ENCODE results near the gene CDX1.

The CDX1 gene

DNA sequence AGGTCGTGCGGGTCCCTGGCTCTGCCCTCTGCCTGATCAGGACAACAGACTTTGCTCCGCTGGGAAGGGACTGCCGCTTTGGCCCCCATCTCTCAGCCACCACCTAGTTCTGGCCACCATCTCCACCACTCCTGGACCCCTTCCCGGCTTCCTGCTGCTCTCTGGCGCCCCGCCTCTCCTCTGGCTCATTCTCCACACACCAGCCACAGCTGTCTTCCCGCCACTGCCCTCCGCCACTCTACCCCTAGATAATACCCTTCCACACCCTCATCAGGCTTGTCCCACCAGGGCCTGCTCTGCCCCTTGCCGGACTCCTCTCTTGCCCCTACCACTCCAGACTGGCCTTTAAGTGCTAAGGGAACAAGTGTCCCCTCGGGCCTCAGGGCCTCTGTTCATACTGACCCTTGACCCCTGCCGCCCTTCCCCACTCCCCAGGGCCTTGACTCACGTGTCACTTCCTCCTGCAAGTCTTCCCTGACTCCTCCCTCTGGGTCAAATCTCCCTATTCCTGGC is 3.0 kb upstream of the CDX1 start:
- no peak for DNase-seq

- DNase-seq: no peak
Measured at GRCh38 chr5:150164211-150164980, 2.2 kb upstream of the CDX1 start.

GRCh38 chr5:150166037-150166649 is 435 bp upstream of the CDX1 start:
- no peak for DNase-seq

- no peak for DNase-seq
Measured at GRCh38 chr5:150167512-150167850, 903 bp downstream of the CDX1 start.

DNA sequence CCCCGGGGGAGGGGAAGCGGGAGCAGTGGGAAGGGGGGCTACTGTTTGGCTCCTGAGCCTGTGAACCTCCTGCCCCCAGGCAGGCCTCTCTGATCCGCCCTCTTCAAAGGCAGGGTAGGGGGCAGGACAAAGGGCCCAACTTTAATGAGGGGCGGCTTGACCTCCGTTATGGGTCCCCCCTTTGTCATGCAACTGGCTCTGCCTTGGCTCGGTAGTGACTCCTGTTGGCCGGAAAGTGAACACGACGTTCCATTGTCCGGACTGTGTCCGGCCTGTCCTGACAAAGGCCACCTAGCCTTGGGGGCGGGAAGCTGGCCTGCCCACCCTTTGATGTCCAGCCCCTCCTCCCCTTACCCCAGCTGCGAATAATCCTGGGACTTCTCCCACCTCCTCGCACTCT is 1.3 kb downstream of the CDX1 start:
- no peak for DNase-seq

GRCh38 chr5:150168864-150169263 is 2.3 kb downstream of the CDX1 start:
- no peak for DNase-seq

- DNase-seq: no peak
Measured at GRCh38 chr5:150172145-150172544, 5.6 kb downstream of the CDX1 start.

DNA sequence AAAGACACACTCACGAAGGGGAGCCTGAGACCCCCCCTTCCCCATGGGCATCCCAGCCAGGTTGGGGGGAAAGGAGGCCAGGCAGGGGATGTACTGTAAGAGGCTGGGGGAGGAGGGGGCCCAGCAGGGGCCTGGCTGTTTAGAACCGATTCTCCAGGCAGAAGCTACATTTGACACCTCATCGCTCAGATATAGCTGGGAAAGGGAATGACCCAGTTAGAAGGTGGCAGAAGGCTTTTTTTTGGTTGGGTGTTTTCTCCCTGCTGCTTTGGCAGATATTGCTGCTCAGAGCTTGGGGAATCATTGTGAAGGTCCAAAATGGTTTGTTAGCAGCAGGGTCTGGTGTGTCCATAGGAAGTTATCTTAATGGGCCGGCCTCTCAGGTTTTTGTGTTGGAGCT is 6.0 kb downstream of the CDX1 start:
- no peak for DNase-seq

GRCh38 chr5:150173161-150173560 is 6.6 kb downstream of the CDX1 start:
- no peak for DNase-seq

DNA sequence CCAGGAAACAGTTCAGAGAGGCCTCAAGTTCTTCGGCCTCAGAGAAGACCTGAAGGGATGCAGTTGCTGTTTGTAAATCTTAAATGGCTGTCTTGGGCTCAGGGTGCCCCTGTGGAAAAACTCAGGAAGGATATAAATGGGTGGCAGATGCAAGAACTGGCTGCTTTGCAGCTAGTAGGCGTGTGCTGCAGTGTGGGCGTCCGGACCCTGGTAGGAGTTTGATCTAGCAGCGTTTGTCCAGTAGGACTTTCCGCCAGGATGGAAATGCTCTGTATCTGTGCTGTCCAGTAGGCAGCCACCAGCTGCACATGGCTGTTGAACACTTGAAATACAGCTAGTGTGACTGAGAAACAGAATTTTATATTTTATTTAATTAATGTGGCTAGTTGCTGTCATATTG is 7.7 kb downstream of the CDX1 start:
- no peak for DNase-seq

- no peak for DNase-seq
Measured at GRCh38 chr5:150175076-150175475, 8.5 kb downstream of the CDX1 start.

DNA sequence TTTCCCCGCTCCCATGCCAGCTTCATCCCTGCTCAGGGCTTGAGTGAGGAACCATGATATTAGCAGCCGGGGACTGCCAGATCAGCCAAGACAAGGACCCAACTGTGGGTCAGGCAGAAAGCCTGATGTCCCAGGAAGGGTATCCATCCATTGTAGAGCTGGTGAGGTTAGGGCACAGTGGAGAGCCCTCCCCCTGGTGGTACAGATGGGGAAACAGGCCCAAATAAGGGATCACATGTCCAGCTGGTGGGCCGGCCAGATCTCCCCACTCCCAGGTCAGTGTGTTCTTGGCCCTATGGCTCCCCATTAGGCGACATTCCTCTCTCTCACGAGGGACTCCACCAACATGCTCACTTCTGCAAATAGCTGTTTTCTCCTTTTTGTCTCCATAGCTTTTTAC is 9.0 kb downstream of the CDX1 start:
- DNase-seq: no peak

DNA sequence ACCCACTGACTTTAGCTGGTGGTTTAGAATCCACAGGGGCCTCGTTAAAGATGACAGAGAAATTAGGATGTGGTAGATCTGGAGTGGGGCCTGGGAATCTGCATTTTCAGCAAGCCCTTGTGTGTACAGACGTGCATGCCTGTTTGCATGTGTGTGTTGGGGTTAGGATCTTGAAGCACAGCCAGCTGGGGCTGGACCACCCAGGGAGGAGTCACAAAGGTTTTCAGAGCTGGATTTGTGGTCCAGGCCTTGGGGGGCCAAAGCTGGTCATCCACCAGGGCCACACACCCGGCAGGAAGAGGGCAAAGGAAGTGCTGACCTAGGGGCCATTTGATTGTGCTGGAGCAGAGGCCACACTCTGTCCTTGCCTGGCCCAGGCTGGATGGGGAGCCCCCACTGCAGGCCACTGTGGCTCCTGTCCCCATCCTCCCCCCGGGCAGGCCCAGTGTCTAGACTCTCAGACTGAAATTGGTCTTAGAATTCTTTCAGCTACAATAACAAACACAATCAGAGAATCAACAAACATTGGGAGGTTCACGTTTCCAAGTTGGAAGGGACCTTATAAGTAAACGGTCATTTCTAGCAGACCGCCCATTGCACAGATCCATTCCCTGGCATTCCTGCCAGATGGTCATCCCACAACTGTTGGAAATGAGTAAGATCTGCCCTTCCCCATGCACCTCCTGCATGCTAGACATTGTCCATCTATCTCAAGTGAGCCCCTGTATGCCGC is 10.3 kb downstream of the CDX1 start:
- DNase-seq: no peak

DNA sequence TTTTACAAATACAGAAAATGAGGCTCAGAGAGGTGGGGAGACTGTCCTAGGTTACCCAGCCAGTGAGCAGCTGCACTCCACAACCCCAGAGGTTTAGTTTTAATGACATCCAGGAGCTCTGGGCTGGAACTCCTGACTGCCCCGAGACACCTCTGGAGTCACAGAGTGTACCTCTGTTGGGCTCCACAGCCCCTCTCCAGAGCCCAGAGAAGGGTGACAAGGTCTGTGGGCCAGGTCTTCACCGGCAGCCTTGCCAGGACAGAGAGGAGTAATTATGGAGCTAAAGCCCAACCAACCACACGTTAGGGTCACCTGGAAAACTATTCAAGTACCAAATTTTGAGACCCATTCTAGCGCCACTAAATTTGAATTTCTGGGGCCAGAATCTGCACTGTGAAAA is 11.1 kb downstream of the CDX1 start:
- DNase-seq: no peak

DNA sequence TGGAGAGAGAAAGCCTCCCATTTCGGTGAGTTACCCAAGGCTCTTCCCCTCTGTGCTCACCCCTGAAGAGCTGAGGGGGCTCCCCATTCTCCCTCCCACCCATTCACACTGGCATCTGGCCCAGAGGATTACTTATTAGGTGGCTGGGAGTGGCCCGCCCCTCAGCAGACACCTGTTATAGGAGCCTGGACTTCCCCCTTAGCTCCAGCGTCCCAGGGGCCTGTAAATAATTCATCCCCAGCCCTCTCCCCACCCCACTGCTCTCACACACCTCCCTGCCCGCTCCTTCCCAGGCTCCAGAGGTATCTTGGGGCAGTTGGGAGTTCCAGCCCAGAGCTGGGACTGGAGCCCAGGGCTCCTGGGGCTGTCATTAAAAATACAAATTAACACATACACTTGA is 11.7 kb downstream of the CDX1 start:
- no peak for DNase-seq

DNA sequence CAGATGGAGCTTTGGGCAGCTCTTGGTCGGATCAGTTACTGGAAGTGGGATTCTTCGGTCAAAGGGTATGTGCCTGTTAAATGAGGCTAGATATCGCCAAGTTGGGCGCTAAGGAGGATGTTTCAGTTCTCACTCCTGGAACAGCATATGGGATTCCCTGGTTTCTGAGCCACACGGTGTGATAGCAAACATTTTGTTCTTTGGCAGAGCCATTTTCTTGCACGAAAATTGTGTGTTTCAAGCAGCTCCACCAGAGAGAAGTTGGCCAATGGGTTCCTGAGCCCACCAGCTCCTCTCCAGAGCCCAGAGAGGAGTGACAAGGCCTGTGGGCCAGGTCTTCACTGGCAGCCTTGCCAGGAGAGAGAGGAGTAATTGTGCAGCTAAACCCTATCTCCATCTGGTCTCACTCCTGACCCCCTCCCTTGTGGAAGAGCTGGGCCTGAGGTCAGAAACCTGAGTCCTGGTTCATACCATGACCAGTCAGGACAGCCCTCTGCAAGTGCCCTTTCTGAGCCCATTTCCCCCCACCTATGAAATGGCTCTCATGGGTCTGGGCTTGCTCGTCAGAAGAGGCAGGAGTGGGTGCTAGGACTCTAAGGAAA is 12.5 kb downstream of the CDX1 start:
- no peak for DNase-seq

DNA sequence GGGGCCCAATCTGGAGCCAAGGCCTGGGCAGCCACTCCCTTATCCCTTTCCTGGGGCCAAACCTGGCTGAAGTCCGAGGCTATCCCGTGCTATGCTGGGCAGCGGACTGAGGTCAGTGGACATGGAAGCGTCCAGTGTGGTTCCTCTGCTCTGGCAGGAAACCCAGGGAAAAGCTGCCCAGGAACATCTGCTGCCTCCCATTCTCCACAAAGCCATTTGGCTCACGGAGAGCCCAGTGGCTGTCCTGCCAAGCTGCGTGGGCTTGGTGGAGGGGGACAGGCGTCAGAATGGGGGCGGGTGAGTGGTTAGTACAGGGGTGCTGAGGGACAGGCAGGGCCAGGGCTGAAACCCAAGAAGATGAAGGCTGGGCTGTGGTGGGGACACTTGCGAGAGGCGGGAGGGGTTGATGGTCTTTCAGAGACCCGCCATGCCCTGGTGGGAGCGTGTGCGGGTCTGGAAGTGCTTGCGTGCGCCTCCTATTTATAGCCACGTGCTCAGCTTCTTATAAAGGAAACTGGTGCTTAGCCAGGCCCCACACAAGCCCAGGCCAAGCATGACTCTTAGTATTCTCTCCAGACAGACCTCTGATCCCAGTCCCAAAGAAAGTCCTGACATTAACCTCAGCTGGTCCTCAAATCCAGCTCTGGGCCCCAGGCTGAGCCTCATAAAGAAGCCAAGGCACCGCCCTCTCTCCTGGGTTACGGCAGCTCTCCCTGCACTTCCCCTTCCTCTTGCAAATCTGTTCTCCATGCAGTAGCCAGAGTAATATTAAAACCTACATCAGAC is 13.9 kb downstream of the CDX1 start:
- no peak for DNase-seq

GRCh38 chr5:150181027-150181426 is 14.4 kb downstream of the CDX1 start:
- no peak for DNase-seq

DNA sequence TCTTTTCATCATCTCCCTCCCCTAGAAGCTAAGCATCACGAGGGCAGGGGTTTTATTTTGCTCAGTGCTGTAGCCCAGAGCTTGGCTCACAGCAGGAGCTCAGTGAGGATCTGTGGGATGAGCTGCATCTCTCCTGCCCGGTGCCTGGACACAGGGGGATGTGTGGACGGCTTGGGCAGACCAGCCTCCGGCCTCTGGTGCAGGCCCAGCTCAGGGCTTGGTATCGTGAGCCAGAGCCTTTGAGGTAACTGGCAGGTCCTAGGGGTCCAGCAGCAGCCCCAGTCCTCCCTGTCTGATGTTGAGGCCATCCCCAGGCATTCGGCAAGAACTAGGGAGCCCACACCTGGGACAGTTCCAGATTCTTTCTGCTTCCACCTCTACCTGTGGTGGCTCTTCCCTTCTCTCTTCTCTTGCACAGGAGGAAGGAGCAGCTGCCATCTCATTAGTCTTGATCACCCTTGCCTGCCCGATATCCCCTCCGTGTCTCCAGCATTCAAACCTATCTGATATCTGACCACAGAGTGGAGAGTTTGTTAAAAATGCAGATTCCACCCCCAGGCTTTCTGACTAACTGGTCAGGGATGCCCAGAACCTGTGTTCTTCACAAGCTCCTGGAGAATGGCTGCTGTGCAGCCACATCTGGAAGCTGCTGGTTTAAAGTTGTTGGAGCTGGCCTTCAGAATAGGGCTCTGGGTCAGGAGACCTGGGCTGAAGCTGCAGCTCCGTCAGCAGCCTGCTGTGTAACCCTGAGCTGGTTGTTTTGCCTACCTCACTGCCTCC is 15.4 kb downstream of the CDX1 start:
- no peak for DNase-seq

- no peak for DNase-seq
Measured at GRCh38 chr5:150182774-150183173, 16.2 kb downstream of the CDX1 start.

DNA sequence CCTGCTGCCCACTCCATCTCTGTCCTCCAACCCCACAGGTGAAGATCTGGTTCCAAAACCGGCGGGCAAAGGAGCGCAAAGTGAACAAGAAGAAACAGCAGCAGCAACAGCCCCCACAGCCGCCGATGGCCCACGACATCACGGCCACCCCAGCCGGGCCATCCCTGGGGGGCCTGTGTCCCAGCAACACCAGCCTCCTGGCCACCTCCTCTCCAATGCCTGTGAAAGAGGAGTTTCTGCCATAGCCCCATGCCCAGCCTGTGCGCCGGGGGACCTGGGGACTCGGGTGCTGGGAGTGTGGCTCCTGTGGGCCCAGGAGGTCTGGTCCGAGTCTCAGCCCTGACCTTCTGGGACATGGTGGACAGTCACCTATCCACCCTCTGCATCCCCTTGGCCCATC is 16.9 kb downstream of the CDX1 start:
- no peak for DNase-seq

GRCh38 chr5:150184006-150184405 is 17.4 kb downstream of the CDX1 start:
- DNase-seq: no peak

All from NCI-H345 (cell line).